Bladder microvascular endothelial cell (primary cell): ENCODE results near the gene OTUB2. TPM values are rescaled to one million over a fixed set of nuclear protein-coding genes. Genes with fewer than 3 reads are reported as not detected.

Experiments
- total RNA-seq: library from RNA; depleted of rRNA; stranded (reverse); fragments of >200 nt; gene quantifications from 2 replicates; pipeline ENCODE4 v1.2.3, GENCODE V29; 2014

Gene OTUB2
- 0.49 and 1.2 TPM in 2 replicates for total RNA-seq

GRCh38 chr14:94026173-94026888, at the start of gene OTUB2:
OTUB2 (plus strand) TSS chr14:94026340; CDS start chr14:94026538, 198 bp downstream.

GRCh38 chr14:93976477-93977057, 49.6 kb upstream of the OTUB2 start, which contains the start of gene ASB2:
ASB2 (minus strand) TSS chr14:93976570; CDS start chr14:93964539, 12,031 bp downstream.

DNA sequence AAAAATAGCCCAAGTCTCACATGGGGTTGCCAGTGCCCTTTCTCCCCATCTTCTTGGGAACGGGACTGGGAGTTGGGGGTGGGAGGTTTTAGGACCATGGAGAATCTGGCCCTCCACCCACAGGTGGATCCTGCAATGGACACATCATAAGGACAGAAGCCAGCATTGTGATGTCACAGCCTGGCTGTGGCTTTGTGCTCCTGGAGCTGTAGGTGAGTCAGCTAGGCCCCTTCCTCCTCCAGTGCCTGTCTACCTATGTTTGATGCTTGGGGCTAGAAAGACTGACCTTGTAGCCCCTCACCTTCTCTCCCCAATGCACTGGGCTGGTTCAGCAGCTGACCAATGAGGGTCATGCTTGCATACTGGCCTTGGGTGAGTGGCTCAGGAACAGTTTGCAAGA, 29.1 kb upstream of the OTUB2 start, which contains the start of gene CCDC197:
Gene CCDC197 (plus strand): TSS at position 220 of the 400 bp plus-strand sequence. CDS start 831 bp downstream, outside the sequence.

DNA sequence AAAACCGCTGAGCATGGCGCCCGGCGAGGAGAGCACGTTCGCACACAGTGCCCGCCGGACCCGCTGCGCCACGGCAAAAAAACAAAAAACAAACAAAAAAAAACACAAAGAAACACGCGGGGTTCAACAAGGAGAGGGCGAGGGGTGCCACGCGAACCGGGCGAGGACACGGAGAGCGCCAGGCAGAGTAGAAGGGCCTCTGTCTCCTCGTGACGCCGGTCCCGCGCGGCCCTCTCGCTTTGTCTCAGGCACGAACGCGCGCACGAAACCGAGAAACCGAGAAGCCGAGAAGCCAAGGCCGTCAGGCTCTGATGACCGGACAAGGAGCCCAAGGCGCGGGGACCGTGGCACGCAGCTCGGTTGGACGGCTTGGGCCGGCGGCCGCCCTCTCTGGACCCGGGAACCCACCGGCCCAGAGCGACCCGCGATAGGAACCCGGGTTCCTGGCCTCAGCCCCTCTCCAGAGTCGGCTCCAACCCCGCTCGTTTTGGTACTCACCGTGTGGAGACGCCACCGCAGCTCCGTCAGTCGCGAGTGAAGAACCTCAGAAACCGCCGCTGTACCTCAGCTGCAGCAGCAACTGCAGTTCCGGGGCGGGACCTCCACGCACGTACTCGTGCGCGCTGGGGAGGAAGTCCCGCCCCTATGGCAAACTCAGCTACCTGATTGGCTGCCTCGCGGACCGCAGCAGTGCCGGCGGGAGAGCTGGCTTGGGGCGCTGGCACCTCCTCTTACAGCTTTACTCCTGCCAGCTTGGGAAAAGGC, 54.7 kb downstream of the OTUB2 start, which contains the start of the genes DDX24 and IFI27L1:
Gene DDX24 (minus strand): TSS at position 582 of the 765 bp plus-strand sequence. CDS start 1,460 bp downstream, outside the sequence.
Gene IFI27L1 (plus strand): TSS at position 690 of the 765 bp plus-strand sequence. CDS start 15,628 bp downstream, outside the sequence.

Other genes with a start within 250 kb of the OTUB2 start
- not detected in 2 replicates for gene PRIMA1, start 237.9 kb upstream of the OTUB2 start, total RNA-seq
- not detected in 2 replicates for gene FAM181A, start 99.0 kb upstream of the OTUB2 start, total RNA-seq
- 0.32 TPM in 1 of 2 replicates, not detected in the other for gene ASB2, start 49.8 kb upstream of the OTUB2 start, total RNA-seq
- gene CCDC197, start 29.0 kb upstream of the OTUB2 start, total RNA-seq = not detected in 2 replicates
- gene DDX24, start 54.9 kb downstream of the OTUB2 start, total RNA-seq = 60.7 and 129 TPM in 2 replicates
- 15.5 and 27.7 TPM in 2 replicates for gene IFI27L1, start 55.0 kb downstream of the OTUB2 start, total RNA-seq
- 263 and 857 TPM in 2 replicates for gene IFI27, start 84.4 kb downstream of the OTUB2 start, total RNA-seq
- 18.1 and 38.5 TPM in 2 replicates for gene IFI27L2, start 103.3 kb downstream of the OTUB2 start, total RNA-seq
- gene PPP4R4, start 148.0 kb downstream of the OTUB2 start, total RNA-seq = under 0.01 and 0.16 TPM in 2 replicates